DND-41 (cell line): ENCODE measurements around the gene FXR2.

Source experiments
- EZH2 ChIP-seq: IDR thresholded peaks from 3 replicates; pipeline ENCODE4 v1.6.1; 2012; ENCODE audit warnings: borderline replicate concordance, low read depth, mild to moderate bottlenecking, moderate library complexity, low read length, inconsistent platforms; ENCODE audit not compliant: severe bottlenecking
- TF ChIP-seq, protein P1 (sequence below): IDR thresholded peaks from 2 replicates; pipeline ENCODE4 v1.5.1; 2012; ENCODE audit warnings: borderline replicate concordance, low read length, moderate library complexity, mild to moderate bottlenecking; ENCODE audit not compliant: poor library complexity, severe bottlenecking; ENCODE audit errors: extremely low read depth

DNA sequence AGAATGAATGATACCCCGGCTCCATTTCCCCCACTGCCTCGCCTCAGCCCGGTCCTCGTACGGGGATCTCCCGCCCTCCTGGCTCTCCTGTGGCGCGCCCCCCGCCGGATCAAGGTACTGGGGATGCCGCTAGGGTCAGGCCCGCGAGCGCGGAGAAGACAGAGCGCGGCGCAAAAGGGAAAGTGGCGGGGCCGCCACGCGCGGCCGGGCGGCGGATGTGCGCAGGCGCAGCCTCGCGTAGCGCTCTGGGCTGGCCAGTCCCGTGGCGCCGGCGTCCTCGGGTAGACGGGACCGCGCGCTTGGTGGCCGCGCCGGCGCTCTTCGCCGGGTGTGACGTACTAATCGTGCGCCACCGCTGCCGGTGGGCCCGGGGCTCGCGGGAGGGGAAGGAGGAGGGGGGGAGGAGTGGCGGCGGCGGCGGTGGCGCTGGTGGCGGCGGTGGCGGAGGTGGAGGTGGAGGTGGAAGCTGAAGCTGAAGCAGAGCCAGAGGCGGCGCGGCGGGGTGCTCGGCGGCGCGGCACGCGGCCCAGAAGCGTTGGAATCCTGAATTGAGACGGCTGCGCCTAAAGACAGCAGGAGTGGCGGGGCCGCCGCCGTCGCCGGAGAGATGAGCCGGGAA, 53.0 kb downstream of the FXR2 start, which contains the start of gene SENP3:
- TF ChIP-seq, protein P1, sequence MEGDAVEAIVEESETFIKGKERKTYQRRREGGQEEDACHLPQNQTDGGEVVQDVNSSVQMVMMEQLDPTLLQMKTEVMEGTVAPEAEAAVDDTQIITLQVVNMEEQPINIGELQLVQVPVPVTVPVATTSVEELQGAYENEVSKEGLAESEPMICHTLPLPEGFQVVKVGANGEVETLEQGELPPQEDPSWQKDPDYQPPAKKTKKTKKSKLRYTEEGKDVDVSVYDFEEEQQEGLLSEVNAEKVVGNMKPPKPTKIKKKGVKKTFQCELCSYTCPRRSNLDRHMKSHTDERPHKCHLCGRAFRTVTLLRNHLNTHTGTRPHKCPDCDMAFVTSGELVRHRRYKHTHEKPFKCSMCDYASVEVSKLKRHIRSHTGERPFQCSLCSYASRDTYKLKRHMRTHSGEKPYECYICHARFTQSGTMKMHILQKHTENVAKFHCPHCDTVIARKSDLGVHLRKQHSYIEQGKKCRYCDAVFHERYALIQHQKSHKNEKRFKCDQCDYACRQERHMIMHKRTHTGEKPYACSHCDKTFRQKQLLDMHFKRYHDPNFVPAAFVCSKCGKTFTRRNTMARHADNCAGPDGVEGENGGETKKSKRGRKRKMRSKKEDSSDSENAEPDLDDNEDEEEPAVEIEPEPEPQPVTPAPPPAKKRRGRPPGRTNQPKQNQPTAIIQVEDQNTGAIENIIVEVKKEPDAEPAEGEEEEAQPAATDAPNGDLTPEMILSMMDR: no peak
- TF ChIP-seq EZH2: no peak
